PC-3 (cell line): Measurements from ENCODE around the gene LUC7L2.

Experiments
- EZH2 ChIP-seq: fragments of 300-600 bp; sonication (generic); IDR thresholded peaks from one replicate; pipeline ENCODE4 v1.6.1; 2017; ENCODE audit warnings: antibody characterized with exemption, mild to moderate bottlenecking, low read length; ENCODE audit not compliant: unreplicated experiment
- TF ChIP-seq, protein P1 (sequence below): fragments of 300-600 bp; sonication (generic); conservative IDR thresholded peaks from 2 replicates; pipeline ENCODE4 v1.5.1; 2017; ENCODE audit warnings: antibody characterized with exemption, low read depth, mild to moderate bottlenecking, low read length

DNA sequence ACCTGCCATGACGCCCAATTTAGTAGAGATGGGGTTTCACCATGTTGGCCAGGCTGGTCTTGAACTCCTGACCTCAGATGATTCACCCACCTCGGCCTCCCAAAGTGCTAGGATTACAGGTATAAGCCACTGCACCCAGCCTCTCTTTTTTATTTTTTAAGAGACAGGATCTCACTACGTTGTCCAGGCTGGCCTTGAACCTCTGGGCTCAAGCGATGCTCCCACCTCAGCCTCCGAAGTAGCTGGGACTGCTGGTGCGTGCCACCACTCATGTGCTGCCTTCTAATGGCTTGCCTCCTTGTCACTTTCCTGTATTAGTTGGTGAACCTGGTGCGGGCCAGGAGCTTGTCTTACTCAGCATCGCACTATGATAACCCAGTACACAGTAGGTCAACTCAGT, 96.8 kb downstream of the LUC7L2 start:
- TF ChIP-seq, protein P1, sequence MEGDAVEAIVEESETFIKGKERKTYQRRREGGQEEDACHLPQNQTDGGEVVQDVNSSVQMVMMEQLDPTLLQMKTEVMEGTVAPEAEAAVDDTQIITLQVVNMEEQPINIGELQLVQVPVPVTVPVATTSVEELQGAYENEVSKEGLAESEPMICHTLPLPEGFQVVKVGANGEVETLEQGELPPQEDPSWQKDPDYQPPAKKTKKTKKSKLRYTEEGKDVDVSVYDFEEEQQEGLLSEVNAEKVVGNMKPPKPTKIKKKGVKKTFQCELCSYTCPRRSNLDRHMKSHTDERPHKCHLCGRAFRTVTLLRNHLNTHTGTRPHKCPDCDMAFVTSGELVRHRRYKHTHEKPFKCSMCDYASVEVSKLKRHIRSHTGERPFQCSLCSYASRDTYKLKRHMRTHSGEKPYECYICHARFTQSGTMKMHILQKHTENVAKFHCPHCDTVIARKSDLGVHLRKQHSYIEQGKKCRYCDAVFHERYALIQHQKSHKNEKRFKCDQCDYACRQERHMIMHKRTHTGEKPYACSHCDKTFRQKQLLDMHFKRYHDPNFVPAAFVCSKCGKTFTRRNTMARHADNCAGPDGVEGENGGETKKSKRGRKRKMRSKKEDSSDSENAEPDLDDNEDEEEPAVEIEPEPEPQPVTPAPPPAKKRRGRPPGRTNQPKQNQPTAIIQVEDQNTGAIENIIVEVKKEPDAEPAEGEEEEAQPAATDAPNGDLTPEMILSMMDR = no peak
- no peak for TF ChIP-seq EZH2
